DND-41 (cell line): ENCODE measurements around the gene MTM1.

Experiments used
- ATAC-seq: fragments of 200-7000 bp; cut with Tn5 transposase; 3 replicates; pipeline ENCODE4 v1.9.1; 2021; ENCODE audit warnings: low read depth; ENCODE audit not compliant: insufficient read depth
- DNase-seq: peaks from one replicate; pipeline ENCODE4 v3.0.0-alpha.2; 2020
- H2AFZ ChIP-seq: 2 replicates; pipeline ENCODE4 v1.6.0; 2012; ENCODE audit warnings: low read depth, low read length
- H3K27ac ChIP-seq: 2 replicates; pipeline ENCODE4 v1.5.1; 2012; ENCODE audit warnings: low read length, inconsistent platforms
- H3K27me3 ChIP-seq: fragments of 200-600 bp; sonication (generic); 2 replicates; pipeline ENCODE4 v1.6.0; 2012; ENCODE audit warnings: low read length, mild to moderate bottlenecking, inconsistent platforms; ENCODE audit not compliant: insufficient read depth, poor library complexity
- H3K36me3 ChIP-seq: 2 replicates; pipeline ENCODE4 v1.5.1; 2012; ENCODE audit warnings: low read length, inconsistent platforms; ENCODE audit not compliant: insufficient read depth
- H3K4me1 ChIP-seq: 2 replicates; pipeline ENCODE4 v1.5.1; 2012; ENCODE audit warnings: mild to moderate bottlenecking, low read length; ENCODE audit not compliant: insufficient read depth
- H3K4me2 ChIP-seq: 2 replicates; pipeline ENCODE4 v1.6.0; 2012; ENCODE audit warnings: mild to moderate bottlenecking, moderate library complexity, low read length, inconsistent platforms; ENCODE audit not compliant: insufficient read depth
- H3K4me3 ChIP-seq, 2 experiments: fragments of 200-600 bp in 1 of 2; shearing (Covaris generic) in 1 of 2; 2 replicates each; pipeline ENCODE4 v1.5.1; 2012 to 2016; ENCODE audit warnings: inconsistent platforms in 2 of 2, low read length in 2 of 2, mild to moderate bottlenecking in 2 of 2, low read depth in 1 of 2, moderate library complexity in 1 of 2
- H3K79me2 ChIP-seq: 2 replicates; pipeline ENCODE4 v1.6.0; 2012; ENCODE audit warnings: low read length, inconsistent platforms; ENCODE audit not compliant: insufficient read depth
- H3K9ac ChIP-seq: 2 replicates; pipeline ENCODE4 v1.6.0; 2012; ENCODE audit warnings: low read depth, mild to moderate bottlenecking, inconsistent platforms, low read length, moderate library complexity
- H3K9me3 ChIP-seq: 2 replicates; pipeline ENCODE4 v1.5.1; 2012; ENCODE audit warnings: low read length, moderate library complexity, mild to moderate bottlenecking, inconsistent platforms; ENCODE audit not compliant: insufficient read depth, severe bottlenecking
- H4K20me1 ChIP-seq: 2 replicates; pipeline ENCODE4 v1.6.0; 2012; ENCODE audit warnings: low read length; ENCODE audit not compliant: insufficient read depth
- CTCF ChIP-seq: IDR thresholded peaks from 2 replicates; pipeline ENCODE4 v1.5.1; 2012; ENCODE audit warnings: borderline replicate concordance, low read length, moderate library complexity, mild to moderate bottlenecking; ENCODE audit not compliant: poor library complexity, severe bottlenecking; ENCODE audit errors: extremely low read depth
- EZH2 ChIP-seq: IDR thresholded peaks from 3 replicates; pipeline ENCODE4 v1.6.1; 2012; ENCODE audit warnings: borderline replicate concordance, low read depth, mild to moderate bottlenecking, moderate library complexity, low read length, inconsistent platforms; ENCODE audit not compliant: severe bottlenecking

Gene MTM1

GRCh38 chrX:150663073-150663472, 94.7 kb downstream of the MTM1 start:
- Histone ChIP-seq H3K9me3 (no peaks in the 10 kb centered on the region), H3K27me3 (no peaks in the 10 kb centered on the region), H4K20me1 (no peaks in the 10 kb centered on the region), H3K27ac (no peak overlapping the region), H3K79me2 (no peaks in the 10 kb centered on the region), H3K4me1 (no peaks in the 10 kb centered on the region), H3K4me3 (no peak overlapping the region), H3K36me3 (peaks cover 26% of the 10 kb centered on the region; the same call in 1 of the 2 replicates), H2AFZ (no peak overlapping the region), H3K4me2 (no peak overlapping the region), H3K9ac (no peak overlapping the region)
- no peak for TF ChIP-seq CTCF
- no peak for TF ChIP-seq EZH2
- ATAC-seq (no peak), DNase-seq (no peak)

GRCh38 chrX:150664290-150664689, 95.9 kb downstream of the MTM1 start:
- no peaks in the 10 kb centered on the region for H3K9me3 ChIP-seq
- H3K4me3 ChIP-seq, result no peak overlapping the region
- ATAC-seq (no peak), DNase-seq (no peak)
- no peak overlapping the region for H3K27ac ChIP-seq
- no peak overlapping the region for H2AFZ ChIP-seq
- no peaks in the 10 kb centered on the region for H4K20me1 ChIP-seq
- H3K27me3 ChIP-seq, result no peaks in the 10 kb centered on the region
- H3K4me2 ChIP-seq, result no peak overlapping the region
- no peak overlapping the region for H3K9ac ChIP-seq
- H3K79me2 ChIP-seq, result no peaks in the 10 kb centered on the region
- H3K4me1 ChIP-seq, result no peaks in the 10 kb centered on the region
- H3K36me3 ChIP-seq, result peaks cover 26% of the 10 kb centered on the region; the same call in 1 of the 2 replicates
- TF ChIP-seq EZH2 (no peak), CTCF (no peak)

GRCh38 chrX:150676221-150676620, 107.8 kb downstream of the MTM1 start:
- H3K36me3 ChIP-seq, result no peaks in the 10 kb centered on the region; the same call in 1 of the 2 replicates
- H3K4me3 ChIP-seq, result no peak overlapping the region
- no peaks in the 10 kb centered on the region for H3K27me3 ChIP-seq
- H3K27ac ChIP-seq, result no peak overlapping the region
- H3K9ac ChIP-seq, result no peak overlapping the region
- no peak overlapping the region for H3K4me2 ChIP-seq
- H3K4me1 ChIP-seq, result no peaks in the 10 kb centered on the region
- H4K20me1 ChIP-seq, result no peaks in the 10 kb centered on the region
- no peaks in the 10 kb centered on the region for H3K9me3 ChIP-seq
- no peak overlapping the region for H2AFZ ChIP-seq
- H3K79me2 ChIP-seq, result no peaks in the 10 kb centered on the region
- TF ChIP-seq EZH2, result no peak
- ATAC-seq (no peak), DNase-seq (no peak)

GRCh38 chrX:150680974-150681373, 112.6 kb downstream of the MTM1 start:
- no peak overlapping the region for H2AFZ ChIP-seq

More at GRCh38 chrX:150680974-150681373, 112.6 kb downstream of the MTM1 start:
- DNase-seq (peak; percentile 20), ATAC-seq (peak; percentile 71)
- Histone ChIP-seq H4K20me1 (no peaks in the 10 kb centered on the region), H3K79me2 (no peaks in the 10 kb centered on the region), H3K27me3 (no peaks in the 10 kb centered on the region), H3K4me3 (no peak overlapping the region), H3K4me2 (no peak overlapping the region), H3K27ac (no peak overlapping the region), H3K4me1 (peaks cover 2% of the 10 kb centered on the region; the same call in 1 of the 2 replicates), H3K9ac (no peak overlapping the region), H3K9me3 (no peaks in the 10 kb centered on the region), H3K36me3 (no peaks in the 10 kb centered on the region)
- TF ChIP-seq EZH2, result no peak
- peak; percentile 51 for TF ChIP-seq CTCF
